ENCODE measurements around the gene EPS15. TPM values are rescaled to one million over a fixed set of nuclear protein-coding genes. Genes with fewer than 3 reads are reported as not detected.

Gene EPS15
- total and polyA plus RNA-seq, 2 experiments from 2014 or later = 31.0 to 76.5 TPM

DNA sequence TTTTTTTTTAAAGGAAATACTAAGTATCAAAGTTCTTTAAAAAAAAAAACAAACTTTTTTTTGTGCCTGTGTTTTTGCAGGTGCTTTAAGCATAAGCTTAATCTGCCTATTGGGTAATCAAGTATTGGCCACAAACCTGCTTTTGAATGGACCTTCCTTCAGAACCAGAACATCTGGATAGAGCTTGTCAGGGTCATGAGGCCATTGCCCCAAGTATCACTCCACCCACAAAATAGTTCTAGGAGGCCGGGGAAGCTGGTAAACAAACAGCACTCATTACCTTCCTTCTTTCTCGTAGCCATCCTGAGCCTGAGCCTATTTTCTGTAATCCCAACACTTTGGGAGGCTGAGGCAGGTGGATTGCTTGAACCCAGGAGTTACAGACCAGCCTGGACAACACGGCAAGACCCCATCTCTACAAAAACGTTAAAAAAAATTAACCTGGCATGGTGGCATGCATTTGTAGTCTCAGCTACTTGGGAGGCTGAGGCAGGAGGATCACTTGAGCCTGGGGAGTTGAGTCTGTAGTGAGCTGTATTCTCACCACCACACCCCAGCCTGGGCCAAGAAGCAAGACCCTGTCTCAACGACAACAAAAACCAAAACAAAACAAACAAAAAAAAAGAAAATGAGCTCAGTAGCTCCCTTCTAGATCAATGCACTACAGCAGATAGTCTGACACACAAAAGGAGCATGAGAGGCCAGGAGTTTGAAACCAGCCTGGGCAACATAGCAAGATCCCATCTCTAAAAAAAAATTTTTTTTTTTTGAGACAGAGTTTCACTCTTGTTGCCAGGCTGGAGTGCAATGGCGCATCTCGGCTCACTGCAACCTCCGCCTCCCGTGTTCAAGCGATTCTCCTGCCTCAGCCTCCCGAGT is 34.1 kb upstream of the EPS15 start:
- H3K27ac Mint-ChIP-seq = no peak overlapping the region
- ATAC-seq = no peak

More for the DNA sequence above, 34.1 kb upstream of the EPS15 start:
- Histone ChIP-seq H3K36me3 (ENCODE audit: insufficient read depth) (no peaks in the 10 kb centered on the region), H3K79me2 (replicated peaks; ENCODE audit: insufficient read depth) (no peaks in the 10 kb centered on the region), H3K4me2 (no peak overlapping the region), H2AFZ (no peak overlapping the region), H3K27me3 (ENCODE audit: insufficient read depth) (no peaks in the 10 kb centered on the region), H3K9me2 (ENCODE audit: insufficient read depth) (no peaks in the 10 kb centered on the region), H3K4me1 (ENCODE audit: insufficient read depth) (peaks cover 11% of the 10 kb centered on the region), H3F3A (replicated peaks; ENCODE audit: low read depth) (no peaks in the 10 kb centered on the region; the same call in 1 of the 2 replicates), H3K27ac (ENCODE audit: low read depth) (no peak overlapping the region), H3K4me3 (no peak overlapping the region), H4K20me1 (replicated peaks; ENCODE audit: insufficient read depth) (no peaks in the 10 kb centered on the region)
- TF ChIP-seq EZH2 (IDR thresholded peaks at IDR 0.05; ENCODE audit: low read depth, unreplicated experiment) (no peak), NANOG (IDR thresholded peaks at IDR 0.05; ENCODE audit: borderline replicate concordance) (no peak), ZNF114 (CRISPR knock-in tag; IDR thresholded peaks at IDR 0.05) (no peak), ZNF331 (CRISPR knock-in tag; IDR thresholded peaks at IDR 0.05; ENCODE audit: low read depth) (no peak), STAT1 (IDR thresholded peaks at IDR 0.05; ENCODE audit: unreplicated experiment) (no peak), POLR2AphosphoS5 (IDR thresholded peaks at IDR 0.05; ENCODE audit: low read depth) (no peak), CREB1 (CRISPR knock-in tag; IDR thresholded peaks at IDR 0.05; ENCODE audit: low read depth) (no peak), JUNB (IDR thresholded peaks at IDR 0.05; ENCODE audit: unreplicated experiment) (no peak), EZH2phosphoT487 (IDR thresholded peaks at IDR 0.05; ENCODE audit: unreplicated experiment) (no peak)
- TF ChIP-seq, protein P1, sequence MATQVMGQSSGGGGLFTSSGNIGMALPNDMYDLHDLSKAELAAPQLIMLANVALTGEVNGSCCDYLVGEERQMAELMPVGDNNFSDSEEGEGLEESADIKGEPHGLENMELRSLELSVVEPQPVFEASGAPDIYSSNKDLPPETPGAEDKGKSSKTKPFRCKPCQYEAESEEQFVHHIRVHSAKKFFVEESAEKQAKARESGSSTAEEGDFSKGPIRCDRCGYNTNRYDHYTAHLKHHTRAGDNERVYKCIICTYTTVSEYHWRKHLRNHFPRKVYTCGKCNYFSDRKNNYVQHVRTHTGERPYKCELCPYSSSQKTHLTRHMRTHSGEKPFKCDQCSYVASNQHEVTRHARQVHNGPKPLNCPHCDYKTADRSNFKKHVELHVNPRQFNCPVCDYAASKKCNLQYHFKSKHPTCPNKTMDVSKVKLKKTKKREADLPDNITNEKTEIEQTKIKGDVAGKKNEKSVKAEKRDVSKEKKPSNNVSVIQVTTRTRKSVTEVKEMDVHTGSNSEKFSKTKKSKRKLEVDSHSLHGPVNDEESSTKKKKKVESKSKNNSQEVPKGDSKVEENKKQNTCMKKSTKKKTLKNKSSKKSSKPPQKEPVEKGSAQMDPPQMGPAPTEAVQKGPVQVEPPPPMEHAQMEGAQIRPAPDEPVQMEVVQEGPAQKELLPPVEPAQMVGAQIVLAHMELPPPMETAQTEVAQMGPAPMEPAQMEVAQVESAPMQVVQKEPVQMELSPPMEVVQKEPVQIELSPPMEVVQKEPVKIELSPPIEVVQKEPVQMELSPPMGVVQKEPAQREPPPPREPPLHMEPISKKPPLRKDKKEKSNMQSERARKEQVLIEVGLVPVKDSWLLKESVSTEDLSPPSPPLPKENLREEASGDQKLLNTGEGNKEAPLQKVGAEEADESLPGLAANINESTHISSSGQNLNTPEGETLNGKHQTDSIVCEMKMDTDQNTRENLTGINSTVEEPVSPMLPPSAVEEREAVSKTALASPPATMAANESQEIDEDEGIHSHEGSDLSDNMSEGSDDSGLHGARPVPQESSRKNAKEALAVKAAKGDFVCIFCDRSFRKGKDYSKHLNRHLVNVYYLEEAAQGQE (IDR thresholded peaks at IDR 0.05; ENCODE audit: unreplicated experiment) = no peak
- TF ChIP-seq, protein P2, sequence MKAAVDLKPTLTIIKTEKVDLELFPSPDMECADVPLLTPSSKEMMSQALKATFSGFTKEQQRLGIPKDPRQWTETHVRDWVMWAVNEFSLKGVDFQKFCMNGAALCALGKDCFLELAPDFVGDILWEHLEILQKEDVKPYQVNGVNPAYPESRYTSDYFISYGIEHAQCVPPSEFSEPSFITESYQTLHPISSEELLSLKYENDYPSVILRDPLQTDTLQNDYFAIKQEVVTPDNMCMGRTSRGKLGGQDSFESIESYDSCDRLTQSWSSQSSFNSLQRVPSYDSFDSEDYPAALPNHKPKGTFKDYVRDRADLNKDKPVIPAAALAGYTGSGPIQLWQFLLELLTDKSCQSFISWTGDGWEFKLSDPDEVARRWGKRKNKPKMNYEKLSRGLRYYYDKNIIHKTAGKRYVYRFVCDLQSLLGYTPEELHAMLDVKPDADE (IDR thresholded peaks at IDR 0.05) = no peak
- TF ChIP-seq, protein P3, sequence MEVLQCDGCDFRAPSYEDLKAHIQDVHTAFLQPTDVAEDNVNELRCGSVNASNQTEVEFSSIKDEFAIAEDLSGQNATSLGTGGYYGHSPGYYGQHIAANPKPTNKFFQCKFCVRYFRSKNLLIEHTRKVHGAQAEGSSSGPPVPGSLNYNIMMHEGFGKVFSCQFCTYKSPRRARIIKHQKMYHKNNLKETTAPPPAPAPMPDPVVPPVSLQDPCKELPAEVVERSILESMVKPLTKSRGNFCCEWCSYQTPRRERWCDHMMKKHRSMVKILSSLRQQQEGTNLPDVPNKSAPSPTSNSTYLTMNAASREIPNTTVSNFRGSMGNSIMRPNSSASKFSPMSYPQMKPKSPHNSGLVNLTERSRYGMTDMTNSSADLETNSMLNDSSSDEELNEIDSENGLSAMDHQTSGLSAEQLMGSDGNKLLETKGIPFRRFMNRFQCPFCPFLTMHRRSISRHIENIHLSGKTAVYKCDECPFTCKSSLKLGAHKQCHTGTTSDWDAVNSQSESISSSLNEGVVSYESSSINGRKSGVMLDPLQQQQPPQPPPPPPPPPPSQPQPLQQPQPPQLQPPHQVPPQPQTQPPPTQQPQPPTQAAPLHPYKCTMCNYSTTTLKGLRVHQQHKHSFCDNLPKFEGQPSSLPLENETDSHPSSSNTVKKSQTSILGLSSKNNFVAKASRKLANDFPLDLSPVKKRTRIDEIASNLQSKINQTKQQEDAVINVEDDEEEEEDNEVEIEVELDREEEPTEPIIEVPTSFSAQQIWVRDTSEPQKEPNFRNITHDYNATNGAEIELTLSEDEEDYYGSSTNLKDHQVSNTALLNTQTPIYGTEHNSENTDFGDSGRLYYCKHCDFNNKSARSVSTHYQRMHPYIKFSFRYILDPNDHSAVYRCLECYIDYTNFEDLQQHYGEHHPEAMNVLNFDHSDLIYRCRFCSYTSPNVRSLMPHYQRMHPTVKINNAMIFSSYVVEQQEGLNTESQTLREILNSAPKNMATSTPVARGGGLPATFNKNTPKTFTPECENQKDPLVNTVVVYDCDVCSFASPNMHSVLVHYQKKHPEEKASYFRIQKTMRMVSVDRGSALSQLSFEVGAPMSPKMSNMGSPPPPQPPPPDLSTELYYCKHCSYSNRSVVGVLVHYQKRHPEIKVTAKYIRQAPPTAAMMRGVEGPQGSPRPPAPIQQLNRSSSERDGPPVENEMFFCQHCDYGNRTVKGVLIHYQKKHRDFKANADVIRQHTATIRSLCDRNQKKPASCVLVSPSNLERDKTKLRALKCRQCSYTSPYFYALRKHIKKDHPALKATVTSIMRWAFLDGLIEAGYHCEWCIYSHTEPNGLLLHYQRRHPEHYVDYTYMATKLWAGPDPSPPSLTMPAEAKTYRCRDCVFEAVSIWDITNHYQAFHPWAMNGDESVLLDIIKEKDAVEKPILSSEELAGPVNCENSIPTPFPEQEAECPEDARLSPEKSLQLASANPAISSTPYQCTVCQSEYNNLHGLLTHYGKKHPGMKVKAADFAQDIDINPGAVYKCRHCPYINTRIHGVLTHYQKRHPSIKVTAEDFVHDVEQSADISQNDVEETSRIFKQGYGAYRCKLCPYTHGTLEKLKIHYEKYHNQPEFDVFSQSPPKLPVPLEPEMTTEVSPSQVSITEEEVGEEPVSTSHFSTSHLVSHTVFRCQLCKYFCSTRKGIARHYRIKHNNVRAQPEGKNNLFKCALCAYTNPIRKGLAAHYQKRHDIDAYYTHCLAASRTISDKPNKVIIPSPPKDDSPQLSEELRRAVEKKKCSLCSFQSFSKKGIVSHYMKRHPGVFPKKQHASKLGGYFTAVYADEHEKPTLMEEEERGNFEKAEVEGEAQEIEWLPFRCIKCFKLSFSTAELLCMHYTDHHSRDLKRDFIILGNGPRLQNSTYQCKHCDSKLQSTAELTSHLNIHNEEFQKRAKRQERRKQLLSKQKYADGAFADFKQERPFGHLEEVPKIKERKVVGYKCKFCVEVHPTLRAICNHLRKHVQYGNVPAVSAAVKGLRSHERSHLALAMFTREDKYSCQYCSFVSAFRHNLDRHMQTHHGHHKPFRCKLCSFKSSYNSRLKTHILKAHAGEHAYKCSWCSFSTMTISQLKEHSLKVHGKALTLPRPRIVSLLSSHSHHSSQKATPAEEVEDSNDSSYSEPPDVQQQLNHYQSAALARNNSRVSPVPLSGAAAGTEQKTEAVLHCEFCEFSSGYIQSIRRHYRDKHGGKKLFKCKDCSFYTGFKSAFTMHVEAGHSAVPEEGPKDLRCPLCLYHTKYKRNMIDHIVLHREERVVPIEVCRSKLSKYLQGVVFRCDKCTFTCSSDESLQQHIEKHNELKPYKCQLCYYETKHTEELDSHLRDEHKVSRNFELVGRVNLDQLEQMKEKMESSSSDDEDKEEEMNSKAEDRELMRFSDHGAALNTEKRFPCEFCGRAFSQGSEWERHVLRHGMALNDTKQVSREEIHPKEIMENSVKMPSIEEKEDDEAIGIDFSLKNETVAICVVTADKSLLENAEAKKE (CRISPR knock-in tag; IDR thresholded peaks at IDR 0.05) = no peak
- TF ChIP-seq, protein P4, sequence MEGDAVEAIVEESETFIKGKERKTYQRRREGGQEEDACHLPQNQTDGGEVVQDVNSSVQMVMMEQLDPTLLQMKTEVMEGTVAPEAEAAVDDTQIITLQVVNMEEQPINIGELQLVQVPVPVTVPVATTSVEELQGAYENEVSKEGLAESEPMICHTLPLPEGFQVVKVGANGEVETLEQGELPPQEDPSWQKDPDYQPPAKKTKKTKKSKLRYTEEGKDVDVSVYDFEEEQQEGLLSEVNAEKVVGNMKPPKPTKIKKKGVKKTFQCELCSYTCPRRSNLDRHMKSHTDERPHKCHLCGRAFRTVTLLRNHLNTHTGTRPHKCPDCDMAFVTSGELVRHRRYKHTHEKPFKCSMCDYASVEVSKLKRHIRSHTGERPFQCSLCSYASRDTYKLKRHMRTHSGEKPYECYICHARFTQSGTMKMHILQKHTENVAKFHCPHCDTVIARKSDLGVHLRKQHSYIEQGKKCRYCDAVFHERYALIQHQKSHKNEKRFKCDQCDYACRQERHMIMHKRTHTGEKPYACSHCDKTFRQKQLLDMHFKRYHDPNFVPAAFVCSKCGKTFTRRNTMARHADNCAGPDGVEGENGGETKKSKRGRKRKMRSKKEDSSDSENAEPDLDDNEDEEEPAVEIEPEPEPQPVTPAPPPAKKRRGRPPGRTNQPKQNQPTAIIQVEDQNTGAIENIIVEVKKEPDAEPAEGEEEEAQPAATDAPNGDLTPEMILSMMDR (conservative IDR thresholded peaks at IDR 0.05; ENCODE audit: low read depth in 2 of 2) = no peak
- H3K4me1 Mint-ChIP-seq = peaks cover 4% of the 10 kb centered on the region
- peaks cover 4% of the 10 kb centered on the region for H3K27me3 Mint-ChIP-seq (ENCODE audit: insufficient read depth, low read depth, poor library complexity)
- H3K9me3 Mint-ChIP-seq = no peaks in the 10 kb centered on the region
- H3K36me3 Mint-ChIP-seq (ENCODE audit: low read depth) = no peaks in the 10 kb centered on the region
- no peak for DNase-seq (ENCODE audit: low spot score)
- no peak overlapping the region for H3K4me3 Mint-ChIP-seq
